Heart left ventricle (tissue), 16 donors: ENCODE results near the gene SAC3D1. TPM values are rescaled to one million over a fixed set of nuclear protein-coding genes. Genes with fewer than 3 reads are reported as not detected.

Experiments
- ATAC-seq, 4 donors: fragments of 200-7000 bp; cut with Tn5 transposase; one replicate each; pipeline ENCODE4 v1.9.1; 2020 to 2022; ENCODE audit warnings: moderate library complexity in 4 of 4, mild to moderate bottlenecking in 3 of 4, moderate number of reproducible peaks in 1 of 4
- DNase-seq, 5 donors: peaks; one replicate each; pipeline ENCODE4 v3.0.0-alpha.2; 2020
- H3K27ac ChIP-seq, 12 donors: fragments of 200-600 bp; sonication (generic) in 4 of 12; one replicate each; pipeline versions ENCODE4 v1.5.0 to v1.8.0; 2016 to 2022; ENCODE audit warnings: mild to moderate bottlenecking in 2 of 12
- H3K27me3 ChIP-seq, 9 donors: fragments of 200-600 bp; sonication (generic) in 2 of 9; one replicate each; pipeline versions ENCODE4 v1.5.1 to v1.8.0; 2016 to 2022; ENCODE audit warnings: mild to moderate bottlenecking in 3 of 9
- H3K36me3 ChIP-seq, 9 donors: fragments of 200-600 bp; sonication (generic) in 2 of 9; one replicate each; pipeline versions ENCODE4 v1.5.0 to v1.8.0; 2018 to 2022; ENCODE audit warnings: mild to moderate bottlenecking in 2 of 9
- H3K4me1 ChIP-seq, 12 donors: fragments of 200-600 bp; sonication (generic) in 4 of 12; one replicate each; pipeline versions ENCODE4 v1.5.0 to v1.8.0; 2016 to 2022; ENCODE audit warnings: mild to moderate bottlenecking in 3 of 12
- H3K4me3 ChIP-seq, 12 donors: fragments of 200-600 bp; sonication (generic) in 4 of 12; one replicate each; pipeline versions ENCODE4 v1.5.0 to v1.8.0; 2017 to 2022; ENCODE audit warnings: mild to moderate bottlenecking in 9 of 12, moderate library complexity in 4 of 12
- H3K9me3 ChIP-seq, 12 donors: fragments of 200-600 bp; sonication (generic) in 4 of 12; one replicate each; pipeline versions ENCODE4 v1.5.0 to v1.8.0; 2016 to 2022; ENCODE audit warnings: mild to moderate bottlenecking in 1 of 12
- POLR2A ChIP-seq, 2 donors: fragments of 450-650 bp; IDR thresholded peaks; one replicate each; pipeline ENCODE4 v1.6.1; 2017; ENCODE audit warnings: antibody characterized with exemption in 2 of 2, mild to moderate bottlenecking in 2 of 2, moderate library complexity in 2 of 2
- WGBS, 4 donors: extraction: QIAGEN DNeasy Blood & Tissue Kit in 2 of 4; methylation state at CpG; one replicate each; pipeline versions ENCODE4 v1.1.5 to v1.1.7; 2013 to 2018; 5-methylcytosine and 5-hydroxymethylcytosine counted together
- intact Hi-C, 10 donors: fragments of 100-400 bp; cut with DNase I; formaldehyde crosslinking; loops; one replicate each; pipeline versions ENCODE4 v1.11.1 to v1.14.2; 2022
- polyA plus RNA-seq, 2 donors: library from polyadenylated mRNA; stranded (reverse); fragments of 200-250 nt; gene quantifications; one replicate each; pipeline ENCODE4 v1.2.3, GENCODE V29; 2013
- total RNA-seq, 9 donors: library from RNA; depleted of rRNA in 2 of 9; stranded (reverse); fragments of >200 nt in 2 of 9; fragmentation: NEBNext Ultra II Directional in 3 of 9; extraction: Animal tissue kit (Norgen Biotek cat#: 25700) in 3 of 9; gene quantifications; one replicate each; pipeline versions ENCODE4 v1.1.0 to v1.2.4, GENCODE V29; 2016 to 2023
- TF ChIP-seq, protein P1 (sequence below), 12 donors: fragments of 200-600 bp; sonication (generic) in 4 of 12; IDR thresholded peaks; one replicate each; pipeline versions ENCODE4 v1.5.0 to v1.8.0; 2018 to 2022; ENCODE audit warnings: antibody characterized with exemption in 12 of 12, mild to moderate bottlenecking in 5 of 12
- donor health status: ischemic (EF 13 %, LVEDD 7.1; RV severe dilation, severe dysfunction).
- donor health status: healthy with polysubstance abuse.
- donor health status: DM: no; HTN: yes; CAD: no.
- donor health status: DM: no; HTN: no; CAD: no.
- donor health status: ischemic (EF 25% LVEDD 6.9; RV normal size, moderate dysfunction).
- donor health status: ischemic (EF 25% LVEDD 5.7; RV mildly dilated, moderate dysfunction).
- donor health status: healthy.
- donor health status: DM: yes; HTN: yes; CAD: no.
- donor health status: ischemic (EF 35%, LVEDD 5.7; RV mildly dilated, moderate dysfunction).
- donor health status: nonischemic (EF 11% LVEDD 7.7; RV severe dilation, severe dysfunction).
- donor health status: DM: yes; HTN: yes; CAD: no.
- donor health status: PGD.
- donor health status: ischemic (EF 29% LVEDD 5.4; RV normal size, mild dysfunction).
- donor health status: nonischemic (EF 23%, LVEDD 6.1; RV moderate dilation, normal function).

The SAC3D1 gene
- total and polyA plus RNA-seq, 11 donors, result 4.3 to 14.6 (median 6.2) TPM

- TF ChIP-seq POLR2A (IDR thresholded peaks at IDR 0.05), result no peak
- TF ChIP-seq, protein P1, sequence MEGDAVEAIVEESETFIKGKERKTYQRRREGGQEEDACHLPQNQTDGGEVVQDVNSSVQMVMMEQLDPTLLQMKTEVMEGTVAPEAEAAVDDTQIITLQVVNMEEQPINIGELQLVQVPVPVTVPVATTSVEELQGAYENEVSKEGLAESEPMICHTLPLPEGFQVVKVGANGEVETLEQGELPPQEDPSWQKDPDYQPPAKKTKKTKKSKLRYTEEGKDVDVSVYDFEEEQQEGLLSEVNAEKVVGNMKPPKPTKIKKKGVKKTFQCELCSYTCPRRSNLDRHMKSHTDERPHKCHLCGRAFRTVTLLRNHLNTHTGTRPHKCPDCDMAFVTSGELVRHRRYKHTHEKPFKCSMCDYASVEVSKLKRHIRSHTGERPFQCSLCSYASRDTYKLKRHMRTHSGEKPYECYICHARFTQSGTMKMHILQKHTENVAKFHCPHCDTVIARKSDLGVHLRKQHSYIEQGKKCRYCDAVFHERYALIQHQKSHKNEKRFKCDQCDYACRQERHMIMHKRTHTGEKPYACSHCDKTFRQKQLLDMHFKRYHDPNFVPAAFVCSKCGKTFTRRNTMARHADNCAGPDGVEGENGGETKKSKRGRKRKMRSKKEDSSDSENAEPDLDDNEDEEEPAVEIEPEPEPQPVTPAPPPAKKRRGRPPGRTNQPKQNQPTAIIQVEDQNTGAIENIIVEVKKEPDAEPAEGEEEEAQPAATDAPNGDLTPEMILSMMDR (IDR thresholded peaks at IDR 0.05), result no peak
- Histone ChIP-seq H3K27me3 (no peaks in the 10 kb centered on the region), H3K4me1 (peaks cover 0 to 30% (median 14%) of the 10 kb centered on the region in 12 donors), H3K27ac (peak overlapping the region; percentile 92 to 100 (median 99)), H3K4me3 (peak overlapping the region; percentile 61 to 89 (median 80)), H3K9me3 (no peaks in the 10 kb centered on the region), H3K36me3 (peaks cover 0 to 22% (median 14%) of the 10 kb centered on the region in 9 donors)
- 30 to 92% (median 36%) methylated on average over 8 to 23 of the region's 23 CpGs for WGBS, 4 donors
- DNase-seq, result no peak
- no peak for ATAC-seq
- intact Hi-C loops, result loop anchor here (1.0 to 10.0 kb wide), 17 partner anchors 13 to 648 kb away; partner anchors contain the start of genes CDC42BPG (in 5 of the 10), PPP2R5B (in 5 of the 10), ZNHIT2 (in 5 of the 10) and CDCA5 (in 4 of the 10)
Observed at GRCh38 chr11:65014726-65015227, 26.2 kb upstream of the SAC3D1 start.

- Histone ChIP-seq H3K27ac (no peak overlapping the region), H3K4me1 (peaks cover 0 to 30% (median 14%) of the 10 kb centered on the region in 12 donors), H3K36me3 (peaks cover 0 to 41% (median 33%) of the 10 kb centered on the region in 9 donors), H3K9me3 (no peaks in the 10 kb centered on the region), H3K4me3 (no peak overlapping the region), H3K27me3 (no peaks in the 10 kb centered on the region)
- TF ChIP-seq POLR2A (IDR thresholded peaks at IDR 0.05), result no peak
- TF ChIP-seq, protein P1 (IDR thresholded peaks at IDR 0.05), result no peak
- WGBS, 4 donors, result 79 to 86% (median 85%) methylated on average over 4 of the region's 4 CpGs
- DNase-seq, result no peak
- no peak for ATAC-seq
- intact Hi-C loops, result loop anchor here in 9 of 10 donors (2.0 to 10.0 kb wide), 7 partner anchors 68 to 646 kb away; partner anchors contain the start of genes CDC42BPG (in 6 of the 9), PPP2R5B (in 3 of the 9), CDCA5 (in 2 of the 9) and TM7SF2 (in 2 of the 9)
Observed at GRCh38 chr11:65016705-65017104, 24.3 kb upstream of the SAC3D1 start.

DNA sequence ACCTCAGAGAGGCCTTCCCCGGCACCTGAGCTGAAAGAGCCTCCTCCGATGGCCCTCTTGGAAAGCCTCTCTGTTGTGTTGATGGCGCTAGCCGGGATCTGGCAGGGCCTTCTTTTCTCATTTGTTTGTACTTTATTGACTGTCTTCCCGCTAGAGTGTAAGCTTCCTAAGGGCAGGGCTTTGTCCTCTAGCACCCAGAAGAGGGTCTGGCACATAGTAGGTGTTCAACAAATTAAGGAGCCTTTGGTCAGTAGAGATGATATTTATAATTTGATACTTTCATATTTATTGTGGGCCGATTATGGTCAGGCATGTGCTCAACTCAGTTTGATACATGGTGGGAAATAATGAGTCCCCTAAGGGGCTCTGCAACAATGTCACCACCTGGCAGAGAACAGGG, 23.1 kb upstream of the SAC3D1 start:
- DNase-seq (no peak), ATAC-seq (no peak)
- no peak for TF ChIP-seq POLR2A (IDR thresholded peaks at IDR 0.05)
- TF ChIP-seq, protein P1 (IDR thresholded peaks at IDR 0.05), result no peak
- Histone ChIP-seq H3K27ac (no peak overlapping the region), H3K36me3 (peaks cover 0 to 48% (median 43%) of the 10 kb centered on the region in 9 donors), H3K4me3 (no peak overlapping the region), H3K4me1 (peaks cover 0 to 28% (median 14%) of the 10 kb centered on the region in 12 donors), H3K27me3 (no peaks in the 10 kb centered on the region), H3K9me3 (no peaks in the 10 kb centered on the region)
- WGBS, 4 donors, result 94 to 98% (median 97%) methylated on average over 6 of the region's 6 CpGs
- intact Hi-C loops, result loop anchor here in 9 of 10 donors (2.0 to 10.0 kb wide), 7 partner anchors 67 to 644 kb away; partner anchors contain the start of genes CDC42BPG (in 6 of the 9), PPP2R5B (in 3 of the 9), CDCA5 (in 2 of the 9) and TM7SF2 (in 2 of the 9)

DNA sequence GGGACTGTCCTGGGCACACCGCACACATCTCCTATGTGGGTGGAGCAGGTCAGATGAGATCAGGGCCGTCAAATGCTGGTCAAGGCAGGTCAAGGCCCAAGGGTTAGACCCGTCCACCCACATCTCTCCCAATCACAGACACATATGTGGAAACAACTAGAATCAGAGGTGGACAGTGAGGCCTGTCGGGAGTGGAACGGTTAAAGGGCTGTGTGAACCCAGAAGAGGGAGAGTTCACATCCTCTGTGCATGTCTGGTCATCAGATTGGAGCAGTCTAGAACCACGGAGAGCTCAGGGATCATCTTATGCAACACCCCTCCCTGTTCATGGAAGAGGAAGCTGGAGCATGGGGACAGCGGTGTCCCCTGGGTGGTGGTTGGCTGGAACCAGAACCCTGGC, 21.2 kb upstream of the SAC3D1 start:
- H3K27me3 ChIP-seq, result no peaks in the 10 kb centered on the region
- peaks cover 0 to 48% (median 43%) of the 10 kb centered on the region in 9 donors for H3K36me3 ChIP-seq
- DNase-seq, result no peak
- H3K4me3 ChIP-seq, result no peak overlapping the region
- no peak for ATAC-seq
- intact Hi-C loops, result loop anchor here in 9 of 10 donors (5.0 to 10.0 kb wide), 6 partner anchors 65 to 642 kb away; partner anchors contain the start of genes CDC42BPG (in 5 of the 9), PPP2R5B (in 3 of the 9), CDCA5 (in 2 of the 9) and TM7SF2 (in 2 of the 9)
- WGBS, 4 donors, result 86 to 93% (median 87%) methylated on average over 6 to 7 of the region's 7 CpGs
- H3K9me3 ChIP-seq, result no peaks in the 10 kb centered on the region
- no peak overlapping the region for H3K27ac ChIP-seq
- H3K4me1 ChIP-seq, result peaks cover 0 to 16% (median 9%) of the 10 kb centered on the region in 12 donors
- TF ChIP-seq, protein P1 (IDR thresholded peaks at IDR 0.05), result no peak
- no peak for TF ChIP-seq POLR2A (IDR thresholded peaks at IDR 0.05)
